GM13977 (cell line): ENCODE data around the gene SRF.

Experiments used
- DNase-seq: peaks from one replicate; pipeline ENCODE4 v3.0.0; 2012; ENCODE audit warnings: low spot score
- CTCF ChIP-seq: IDR thresholded peaks from 2 replicates; pipeline ENCODE4 v1.5.1; 2012; ENCODE audit warnings: mild to moderate bottlenecking, control low read depth; ENCODE audit not compliant: insufficient read depth; ENCODE audit errors: extremely low read depth, missing control alignments
- in situ Hi-C: fragments of 300-500 bp; cut with MboI; formaldehyde crosslinking; loops from one replicate; pipeline ENCODE4 v1.12.0; 2022; ENCODE audit warnings: low sequenced_read_pairs, low pct_unique_long_range_greater_than_20kb, mixed read lengths, inconsistent platforms; ENCODE audit not compliant: unreplicated experiment

Gene SRF

DNA sequence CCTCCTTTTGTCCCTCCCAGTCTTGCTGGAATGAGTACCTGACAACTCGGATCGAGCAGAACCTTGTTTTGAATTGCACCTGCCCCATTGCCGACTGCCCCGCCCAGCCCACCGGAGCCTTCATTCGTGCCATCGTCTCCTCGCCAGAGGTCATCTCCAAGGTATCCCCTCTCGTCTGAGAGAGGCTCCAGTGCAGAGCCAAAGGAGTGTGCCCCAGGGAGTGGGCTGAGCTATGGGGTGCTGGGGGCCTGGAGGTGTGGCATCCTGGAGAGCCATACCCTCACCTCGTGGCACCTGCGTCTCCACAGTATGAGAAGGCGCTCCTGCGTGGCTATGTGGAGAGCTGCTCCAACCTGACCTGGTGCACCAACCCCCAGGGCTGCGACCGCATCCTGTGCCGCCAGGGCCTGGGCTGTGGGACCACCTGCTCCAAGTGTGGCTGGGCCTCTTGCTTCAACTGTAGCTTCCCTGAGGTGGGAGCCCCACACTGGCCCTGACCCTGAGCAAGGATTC lies 49.4 kb downstream of the SRF start:
- in situ Hi-C loops: no loop called here
- no peak for TF ChIP-seq CTCF
- DNase-seq: no peak

GRCh38 chr6:43221046-43221972 lies 50.2 kb downstream of the SRF start:
- in situ Hi-C loops: no loop called here
- DNase-seq: no peak
- TF ChIP-seq CTCF: no peak

DNA sequence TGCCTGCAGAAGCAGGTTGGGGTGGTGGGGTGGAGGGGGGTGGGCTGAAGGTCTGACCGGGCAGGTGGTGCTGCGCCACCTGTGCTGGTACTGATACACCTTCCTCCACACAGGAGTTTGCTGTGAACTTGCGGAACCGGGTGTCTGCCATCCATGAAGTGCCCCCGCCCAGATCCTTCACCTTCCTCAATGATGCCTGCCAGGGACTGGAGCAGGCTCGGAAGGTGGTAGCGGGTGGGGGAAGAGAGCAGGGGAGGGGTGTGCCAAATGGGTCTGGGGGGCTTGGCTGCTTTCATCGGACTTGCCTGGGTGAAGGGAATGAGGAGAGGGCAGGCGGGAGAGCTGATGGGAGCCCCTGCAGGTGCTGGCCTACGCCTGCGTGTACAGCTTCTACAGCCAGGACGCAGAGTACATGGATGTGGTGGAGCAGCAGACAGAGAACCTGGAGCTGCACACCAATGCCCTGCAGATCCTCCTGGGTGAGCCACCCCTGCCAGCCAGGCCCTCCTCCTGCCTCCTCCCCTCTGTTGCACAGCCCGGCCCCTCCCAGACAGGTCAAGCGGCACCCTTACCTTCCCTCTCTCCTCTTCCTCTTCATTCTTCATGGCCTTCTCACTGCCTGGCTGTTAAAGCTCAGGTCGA lies 51.5 kb downstream of the SRF start:
- in situ Hi-C loops: no loop called here
- no peak for TF ChIP-seq CTCF
- no peak for DNase-seq

DNA sequence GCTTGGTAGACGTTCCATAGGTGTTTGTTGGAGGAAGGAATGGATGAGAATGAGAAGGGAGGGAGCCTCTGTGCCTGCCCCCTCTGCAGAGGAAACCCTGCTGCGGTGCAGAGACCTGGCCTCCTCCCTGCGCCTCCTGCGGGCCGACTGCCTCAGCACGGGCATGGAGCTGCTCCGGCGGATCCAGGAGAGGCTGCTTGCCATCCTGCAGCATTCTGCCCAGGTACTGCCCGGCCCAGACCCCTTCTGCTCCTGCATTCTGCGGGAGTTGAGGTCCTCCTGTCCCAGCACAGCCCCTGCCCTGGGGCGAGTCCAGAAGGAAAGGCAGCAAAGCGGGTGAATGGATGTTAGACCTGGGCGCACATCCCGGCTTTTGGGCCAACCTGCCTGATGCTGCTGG lies 52.1 kb downstream of the SRF start:
- in situ Hi-C loops: no loop called here
- no peak for DNase-seq
- TF ChIP-seq CTCF: no peak

- in situ Hi-C loops: no loop called here
- no peak for DNase-seq
- no peak for TF ChIP-seq CTCF
Measured at GRCh38 chr6:43226192-43226851, 55.3 kb downstream of the SRF start.

DNA sequence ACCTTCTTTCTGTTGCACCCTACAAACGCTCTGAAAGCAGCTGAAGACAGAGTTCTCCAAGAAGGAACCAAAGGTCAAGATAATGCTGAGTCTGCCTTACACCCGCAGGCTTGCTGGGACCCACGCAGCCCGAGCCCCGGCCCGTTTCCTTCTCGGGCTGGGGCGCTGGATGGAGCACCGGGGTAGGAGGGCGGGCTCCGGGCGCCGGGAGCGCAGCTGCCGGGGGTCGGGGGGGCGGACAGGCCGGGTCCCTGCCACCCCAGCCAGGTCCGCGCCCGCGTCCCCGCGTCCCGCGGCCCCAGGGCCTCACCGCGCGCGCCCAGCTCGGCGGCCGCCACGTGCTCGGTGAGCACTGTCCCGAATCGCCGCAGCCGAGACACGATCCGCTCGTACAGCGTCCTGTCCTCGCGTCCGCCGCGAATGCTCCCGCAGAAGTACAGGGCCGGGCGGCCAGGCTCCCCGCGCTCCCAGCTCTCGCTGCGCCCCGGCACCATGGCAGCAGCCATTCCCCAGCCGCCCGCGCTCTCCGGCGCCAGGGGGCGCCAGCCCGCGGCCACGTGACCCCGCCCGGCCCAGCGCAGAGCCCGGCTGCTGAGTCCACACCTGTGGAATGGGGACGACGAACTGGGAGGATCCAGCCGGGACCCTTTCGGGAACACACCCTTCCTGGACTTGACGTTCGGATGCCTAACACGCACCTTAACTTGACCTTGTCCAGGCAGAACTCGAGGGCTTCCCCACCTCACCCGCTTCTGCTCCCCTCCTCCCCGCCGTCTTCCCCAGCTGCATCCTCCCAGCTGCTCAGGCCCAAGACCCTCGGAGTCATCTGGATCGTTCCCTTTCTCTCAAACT lies 58.1 kb downstream of the SRF start, which contains the start of gene DNPH1:
Gene DNPH1, minus strand, starts transcription at position 531 of the 852 bp plus-strand sequence. Its CDS starts 25 bp downstream, at position 506.
- in situ Hi-C loops: no loop called here
- peak; percentile 86 for DNase-seq
- peak; percentile 99 for TF ChIP-seq CTCF
